ENCODE results near the gene UBR3. TPM values are rescaled to one million over a fixed set of nuclear protein-coding genes. Genes with fewer than 3 reads are reported as not detected.
A peak's percentile ranks its signal among the peaks of the same experiment; 100 is the strongest.

The UBR3 gene
- total and polyA plus RNA-seq, 3 experiments from 2014 or later: 8.5 to 22.1 (median 21.9) TPM

DNA sequence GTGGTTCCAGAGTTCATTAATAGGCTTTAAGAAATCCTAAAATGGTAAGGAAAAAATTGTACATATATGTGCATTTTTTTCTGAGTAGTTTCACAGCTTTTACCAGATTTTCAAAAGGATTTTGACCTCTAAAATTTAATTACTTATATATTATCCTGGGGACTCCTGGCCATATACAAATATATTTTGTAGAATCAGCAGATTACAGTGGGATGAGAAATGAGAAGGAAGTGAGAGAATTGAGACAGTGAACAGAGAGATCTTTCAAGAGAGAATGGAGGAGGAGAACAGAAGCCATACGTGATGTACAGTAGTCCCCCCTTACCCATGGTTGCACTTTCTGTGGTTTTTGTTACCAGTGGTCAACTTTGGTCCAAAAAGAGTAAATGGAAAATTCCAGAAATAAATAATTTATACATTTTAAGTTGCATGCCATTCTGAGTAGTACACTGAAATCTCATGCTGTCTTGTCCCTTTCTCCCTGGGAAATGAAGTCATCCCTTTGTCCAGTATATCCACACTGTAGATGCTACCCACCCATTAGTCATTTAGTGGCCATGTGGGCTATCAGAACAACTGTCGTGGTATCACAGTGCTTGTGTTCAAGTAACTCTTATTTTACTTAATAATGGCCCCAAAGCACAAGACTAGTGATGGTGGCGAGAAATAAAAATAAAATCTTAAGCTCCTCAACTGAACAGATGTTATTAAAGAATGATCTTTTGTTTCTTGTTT lies 220.2 kb downstream of the UBR3 start:
- H3K27me3 ChIP-seq (ENCODE audit: insufficient read depth, low read length, poor library complexity, severe bottlenecking): no peaks in the 10 kb centered on the region
- H3K27ac ChIP-seq (ENCODE audit: low read depth, low read length): no peak overlapping the region
- Mint-ChIP-seq H3K36me3 (peaks cover 14 to 49% (median 27%) of the 10 kb centered on the region in 3 donors), H3K27ac (no peak overlapping the region), H3K27me3 (no peaks in the 10 kb centered on the region), H3K4me3 (no peak overlapping the region), H3K4me1 (no peaks in the 10 kb centered on the region), H3K9me3 (no peaks in the 10 kb centered on the region)
- H3K36me3 ChIP-seq (ENCODE audit: insufficient read depth, low read length): no peaks in the 10 kb centered on the region
- ChIA-PET CTCF (no interaction called here), POLR2A (no interaction called here)
- no peaks in the 10 kb centered on the region for H3K9me3 ChIP-seq (ENCODE audit: low read length)
- DNase-seq: no peak
- H3K4me1 ChIP-seq (ENCODE audit: insufficient read depth, low read length): no peaks in the 10 kb centered on the region
- no peak overlapping the region for H3K4me3 ChIP-seq (ENCODE audit: low read length)

DNA sequence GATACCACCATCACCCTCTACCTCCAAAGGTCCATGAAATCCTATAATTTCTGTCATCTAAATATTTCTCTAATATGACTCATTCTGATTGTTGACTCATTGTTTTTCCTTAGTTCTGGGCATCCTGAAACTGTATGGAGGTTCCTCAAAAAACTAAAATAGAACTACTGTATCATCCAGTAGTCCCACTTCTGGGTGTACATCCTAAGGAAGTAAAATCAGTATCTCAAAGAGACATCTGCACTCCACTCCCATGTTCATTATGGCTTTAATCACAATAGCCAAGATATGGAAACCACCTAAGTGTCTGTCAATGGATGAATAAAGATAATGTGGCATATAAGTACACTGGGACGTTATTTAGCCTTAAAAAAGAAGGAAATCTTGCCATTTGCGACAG lies 224.9 kb downstream of the UBR3 start:
- H3K27ac ChIP-seq (ENCODE audit: low read depth, low read length): no peak overlapping the region
- POLR2A ChIA-PET: no interaction called here
- H3K36me3 Mint-ChIP-seq: peaks cover 13 to 65% (median 30%) of the 10 kb centered on the region in 3 donors
- H3K9me3 ChIP-seq (ENCODE audit: low read length): no peaks in the 10 kb centered on the region
- H3K4me3 ChIP-seq (ENCODE audit: low read length): no peak overlapping the region
- H3K4me1 ChIP-seq (ENCODE audit: insufficient read depth, low read length): no peaks in the 10 kb centered on the region
- H3K27me3 ChIP-seq (ENCODE audit: insufficient read depth, low read length, poor library complexity, severe bottlenecking): no peaks in the 10 kb centered on the region
- CTCF ChIA-PET: no interaction called here
- no peak for DNase-seq
- peaks cover 3% of the 10 kb centered on the region for H3K36me3 ChIP-seq (ENCODE audit: insufficient read depth, low read length)
- H3K27me3 Mint-ChIP-seq: no peaks in the 10 kb centered on the region
- no peak overlapping the region for H3K4me3 Mint-ChIP-seq
- H3K9me3 Mint-ChIP-seq: no peaks in the 10 kb centered on the region
- no peak overlapping the region for H3K27ac Mint-ChIP-seq
- no peaks in the 10 kb centered on the region for H3K4me1 Mint-ChIP-seq

DNA sequence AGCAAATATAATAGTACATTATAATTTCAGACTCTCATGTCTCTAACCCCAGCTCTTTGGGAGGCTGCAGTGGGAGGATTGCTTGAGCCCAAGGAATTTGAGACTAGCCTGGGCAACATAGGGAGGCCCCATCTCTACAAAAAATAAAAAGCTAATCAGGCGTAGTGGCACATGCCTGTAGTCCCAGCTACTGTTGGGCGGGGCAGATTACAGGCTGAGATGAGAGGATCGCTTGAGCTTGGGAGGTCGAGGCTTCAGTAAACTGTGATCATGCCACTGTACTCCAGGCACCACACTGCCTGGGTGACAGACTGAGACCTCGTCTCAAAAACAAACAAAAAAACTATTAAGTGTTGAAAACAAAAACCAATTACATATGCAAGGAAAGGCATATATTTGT lies 227.7 kb downstream of the UBR3 start:
- ChIA-PET CTCF (no interaction called here), POLR2A (no interaction called here)
- Histone ChIP-seq H3K4me1 (ENCODE audit: insufficient read depth, low read length) (no peaks in the 10 kb centered on the region), H3K4me3 (ENCODE audit: low read length) (no peak overlapping the region), H3K9me3 (ENCODE audit: low read length) (no peaks in the 10 kb centered on the region), H3K27ac (ENCODE audit: low read depth, low read length) (no peak overlapping the region), H3K27me3 (ENCODE audit: insufficient read depth, low read length, poor library complexity, severe bottlenecking) (no peaks in the 10 kb centered on the region), H3K36me3 (ENCODE audit: insufficient read depth, low read length) (peaks cover 6% of the 10 kb centered on the region)
- H3K4me1 Mint-ChIP-seq: no peaks in the 10 kb centered on the region
- H3K27ac Mint-ChIP-seq: peak overlapping the region in 1 of 8 donors; percentile 62
- no peaks in the 10 kb centered on the region for H3K27me3 Mint-ChIP-seq
- peaks cover 17 to 64% (median 26%) of the 10 kb centered on the region in 3 donors for H3K36me3 Mint-ChIP-seq
- no peak overlapping the region for H3K4me3 Mint-ChIP-seq
- DNase-seq: no peak
- no peaks in the 10 kb centered on the region for H3K9me3 Mint-ChIP-seq

DNA sequence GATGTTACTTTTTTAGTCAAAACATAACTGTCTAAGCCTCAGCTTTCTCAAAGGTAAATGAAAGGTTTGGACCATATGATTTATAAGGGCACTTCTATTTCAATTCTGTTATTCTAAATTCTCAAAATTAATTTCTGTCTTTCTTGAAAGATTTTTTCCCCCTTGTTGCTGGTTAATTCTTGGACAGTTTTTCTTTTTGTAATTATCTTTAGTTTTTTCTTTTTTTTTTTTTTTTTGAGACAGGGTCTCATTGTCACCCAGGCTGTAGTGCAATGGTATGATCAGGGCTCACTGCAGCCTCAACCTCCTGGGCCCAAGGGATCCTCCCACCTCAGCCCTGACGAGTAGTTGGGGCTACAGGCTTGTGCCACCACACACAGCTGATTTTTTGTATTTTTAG lies 229.6 kb downstream of the UBR3 start:
- no peak for DNase-seq
- Mint-ChIP-seq H3K36me3 (peaks cover 13 to 59% (median 17%) of the 10 kb centered on the region in 3 donors), H3K4me1 (no peaks in the 10 kb centered on the region), H3K4me3 (no peak overlapping the region), H3K27me3 (no peaks in the 10 kb centered on the region), H3K9me3 (no peaks in the 10 kb centered on the region), H3K27ac (peak overlapping the region in 1 of 8 donors; percentile 9)
- Histone ChIP-seq H3K9me3 (ENCODE audit: low read length) (no peaks in the 10 kb centered on the region), H3K4me1 (ENCODE audit: insufficient read depth, low read length) (no peaks in the 10 kb centered on the region), H3K4me3 (ENCODE audit: low read length) (no peak overlapping the region), H3K36me3 (ENCODE audit: insufficient read depth, low read length) (peaks cover 6% of the 10 kb centered on the region), H3K27ac (ENCODE audit: low read depth, low read length) (no peak overlapping the region), H3K27me3 (ENCODE audit: insufficient read depth, low read length, poor library complexity, severe bottlenecking) (no peaks in the 10 kb centered on the region)
- ChIA-PET POLR2A (no interaction called here), CTCF (interaction anchor here (1.2 kb wide), 1 partner anchor 9 kb away, joined by 4 read pairs; no protein-coding TSS in a partner anchor)

DNA sequence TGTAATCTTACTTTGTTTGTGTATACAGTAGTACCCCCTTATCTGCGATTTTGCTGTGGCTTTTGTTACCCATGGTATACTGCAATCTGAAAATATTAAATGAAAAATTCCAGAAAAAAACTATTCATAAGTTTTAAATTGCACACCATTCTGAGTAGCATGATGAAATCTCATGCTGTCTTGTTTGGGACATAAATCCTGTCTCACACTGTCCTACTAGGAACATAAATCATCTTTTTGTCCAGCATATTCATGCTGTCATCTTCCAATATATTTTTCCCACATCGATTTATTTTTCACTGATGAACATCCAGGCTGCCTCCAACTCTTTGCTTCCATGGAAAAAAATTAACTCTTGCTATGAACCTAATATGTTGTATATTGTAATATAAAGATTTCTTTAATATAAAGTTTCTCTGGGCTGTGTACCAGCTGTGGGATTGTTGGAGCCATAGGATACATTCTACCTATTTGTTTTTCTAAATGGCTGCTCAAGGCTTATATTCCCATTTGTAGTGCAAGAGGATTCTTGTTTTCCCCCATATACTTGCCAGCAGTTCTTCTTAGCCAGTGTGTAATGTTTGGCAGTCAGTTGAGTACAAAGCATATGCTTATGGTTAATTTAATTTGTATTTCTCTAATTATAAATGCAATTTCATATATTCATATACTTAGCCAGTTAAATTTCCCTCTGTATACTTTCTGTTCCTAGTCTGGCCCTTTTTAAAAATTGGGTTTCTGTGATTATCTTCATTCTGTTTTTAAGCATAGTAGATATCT lies 236.4 kb downstream of the UBR3 start:
- H3K4me1 Mint-ChIP-seq: no peaks in the 10 kb centered on the region
- H3K9me3 Mint-ChIP-seq: peaks cover 0 to 3% (median 0%) of the 10 kb centered on the region in 5 donors
- no peak for DNase-seq
- POLR2A ChIA-PET: no interaction called here
- H3K4me1 ChIP-seq (ENCODE audit: insufficient read depth, low read length): no peaks in the 10 kb centered on the region
- H3K9me3 ChIP-seq (ENCODE audit: low read length): no peaks in the 10 kb centered on the region
- peaks cover 19 to 59% (median 27%) of the 10 kb centered on the region in 3 donors for H3K36me3 Mint-ChIP-seq
- H3K4me3 ChIP-seq (ENCODE audit: low read length): no peak overlapping the region
- H3K36me3 ChIP-seq (ENCODE audit: insufficient read depth, low read length): peaks cover 4% of the 10 kb centered on the region
- no peak overlapping the region for H3K27ac ChIP-seq (ENCODE audit: low read depth, low read length)
- CTCF ChIA-PET: no interaction called here
- H3K27me3 ChIP-seq (ENCODE audit: insufficient read depth, low read length, poor library complexity, severe bottlenecking): no peaks in the 10 kb centered on the region
- no peak overlapping the region for H3K27ac Mint-ChIP-seq
- no peaks in the 10 kb centered on the region for H3K27me3 Mint-ChIP-seq
- H3K4me3 Mint-ChIP-seq: no peak overlapping the region

DNA sequence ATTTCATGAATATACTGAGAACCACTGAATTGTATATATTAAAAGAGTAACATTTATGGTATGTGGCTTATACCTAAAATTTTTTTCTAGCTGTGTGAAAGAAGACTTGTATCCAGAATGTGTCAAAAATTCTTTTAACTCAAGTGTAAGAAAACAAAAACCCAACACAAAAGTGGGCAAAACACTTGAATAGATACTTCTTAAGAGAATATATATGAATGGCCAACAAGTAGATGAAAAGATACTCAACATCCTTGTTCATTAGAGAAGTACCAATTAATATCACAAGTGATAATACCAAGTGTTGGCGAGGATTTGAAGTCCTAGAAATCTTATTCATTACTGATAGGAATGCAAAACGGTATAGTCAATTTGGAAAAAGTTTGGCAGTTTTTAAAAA lies 243.5 kb downstream of the UBR3 start:
- ChIA-PET POLR2A (no interaction called here), CTCF (no interaction called here)
- H3K27ac ChIP-seq (ENCODE audit: low read depth, low read length): no peak overlapping the region
- Mint-ChIP-seq H3K4me1 (no peaks in the 10 kb centered on the region), H3K27ac (no peak overlapping the region), H3K27me3 (no peaks in the 10 kb centered on the region), H3K4me3 (no peak overlapping the region), H3K9me3 (peaks cover 7 to 23% (median 15%) of the 10 kb centered on the region in 5 donors), H3K36me3 (peaks cover 33 to 76% (median 67%) of the 10 kb centered on the region in 3 donors)
- no peaks in the 10 kb centered on the region for H3K9me3 ChIP-seq (ENCODE audit: low read length)
- H3K36me3 ChIP-seq (ENCODE audit: insufficient read depth, low read length): peaks cover 10% of the 10 kb centered on the region
- no peak for DNase-seq
- H3K27me3 ChIP-seq (ENCODE audit: insufficient read depth, low read length, poor library complexity, severe bottlenecking): no peaks in the 10 kb centered on the region
- no peak overlapping the region for H3K4me3 ChIP-seq (ENCODE audit: low read length)
- H3K4me1 ChIP-seq (ENCODE audit: insufficient read depth, low read length): no peaks in the 10 kb centered on the region

DNA sequence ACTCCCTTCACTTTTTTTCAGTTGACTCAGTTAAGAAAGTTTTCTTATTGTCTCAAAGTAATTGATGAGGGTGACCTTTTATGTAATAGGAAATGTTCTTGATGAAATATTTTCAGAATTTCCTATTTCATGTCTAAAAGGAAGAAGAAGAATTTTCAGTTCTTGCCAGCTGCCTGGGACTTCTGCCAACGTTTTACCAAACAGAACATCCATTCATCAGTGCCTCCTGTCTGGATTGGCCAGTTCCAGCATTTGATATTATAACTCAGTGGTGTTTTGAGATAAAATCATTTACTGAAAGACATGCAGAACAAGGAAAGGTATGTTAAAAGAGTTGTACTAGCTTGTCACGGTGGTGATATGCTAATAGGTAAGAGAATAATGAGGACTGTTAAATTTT lies 246.0 kb downstream of the UBR3 start:
- Mint-ChIP-seq H3K4me3 (no peak overlapping the region), H3K27me3 (no peaks in the 10 kb centered on the region), H3K9me3 (peaks cover 7 to 23% (median 15%) of the 10 kb centered on the region in 5 donors), H3K27ac (no peak overlapping the region), H3K36me3 (peaks cover 34 to 76% (median 74%) of the 10 kb centered on the region in 3 donors), H3K4me1 (no peaks in the 10 kb centered on the region)
- no peak for DNase-seq
- Histone ChIP-seq H3K27me3 (ENCODE audit: insufficient read depth, low read length, poor library complexity, severe bottlenecking) (no peaks in the 10 kb centered on the region), H3K9me3 (ENCODE audit: low read length) (no peaks in the 10 kb centered on the region), H3K27ac (ENCODE audit: low read depth, low read length) (no peak overlapping the region), H3K36me3 (ENCODE audit: insufficient read depth, low read length) (peaks cover 6% of the 10 kb centered on the region), H3K4me3 (ENCODE audit: low read length) (no peak overlapping the region), H3K4me1 (ENCODE audit: insufficient read depth, low read length) (no peaks in the 10 kb centered on the region)
- CTCF ChIA-PET: no interaction called here
- POLR2A ChIA-PET: no interaction called here

DNA sequence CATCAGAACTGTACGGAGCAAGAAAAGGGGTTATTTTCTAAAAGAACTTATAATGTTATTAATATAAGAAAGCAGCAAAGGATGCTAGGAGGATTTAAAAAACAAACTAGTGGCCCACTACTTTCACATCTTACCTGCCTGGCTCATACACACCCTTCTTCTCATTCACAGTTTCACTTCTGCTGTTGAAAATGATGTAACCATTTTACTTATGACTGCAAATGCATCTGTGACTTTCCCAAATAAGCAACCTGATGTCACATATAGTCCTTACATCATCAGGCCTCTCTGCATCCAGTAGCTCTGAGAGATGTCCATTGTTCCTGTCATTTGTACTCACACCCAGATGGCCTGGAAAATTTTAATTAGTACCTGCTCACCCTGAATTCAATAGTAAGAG lies 248.9 kb downstream of the UBR3 start:
- CTCF ChIA-PET: no interaction called here
- Mint-ChIP-seq H3K27ac (no peak overlapping the region), H3K9me3 (peaks cover 2 to 6% (median 5%) of the 10 kb centered on the region in 5 donors), H3K4me3 (no peak overlapping the region), H3K36me3 (peaks cover 15 to 59% (median 47%) of the 10 kb centered on the region in 3 donors), H3K4me1 (no peaks in the 10 kb centered on the region), H3K27me3 (no peaks in the 10 kb centered on the region)
- Histone ChIP-seq H3K27ac (ENCODE audit: low read depth, low read length) (no peak overlapping the region), H3K9me3 (ENCODE audit: low read length) (no peaks in the 10 kb centered on the region), H3K4me1 (ENCODE audit: insufficient read depth, low read length) (no peaks in the 10 kb centered on the region), H3K4me3 (ENCODE audit: low read length) (no peak overlapping the region), H3K27me3 (ENCODE audit: insufficient read depth, low read length, poor library complexity, severe bottlenecking) (no peaks in the 10 kb centered on the region), H3K36me3 (ENCODE audit: insufficient read depth, low read length) (peaks cover 9% of the 10 kb centered on the region)
- POLR2A ChIA-PET: no interaction called here
- DNase-seq: no peak
